GM18858 (cell line): ENCODE results near the gene C1D.
A peak's percentile ranks its signal among the peaks of the same experiment; 100 is the strongest.

Source experiments
- ATAC-seq: cut with Tn5 transposase; IDR thresholded peaks from one replicate; pipeline ENCODE4 v1.9.1; 2021; ENCODE audit not compliant: unreplicated experiment

The C1D gene

GRCh38 chr2:68059784-68060525, 2.8 kb downstream of the C1D start:
- no peak for ATAC-seq

- no peak for ATAC-seq
Observed at GRCh38 chr2:68057658-68058396, 5.0 kb downstream of the C1D start.

GRCh38 chr2:68052717-68053422, 9.9 kb downstream of the C1D start:
- no peak for ATAC-seq

GRCh38 chr2:68050353-68050752, 12.5 kb downstream of the C1D start:
- no peak for ATAC-seq

- no peak for ATAC-seq
Observed at GRCh38 chr2:68046642-68047240, 16.1 kb downstream of the C1D start.

- no peak for ATAC-seq
Observed at GRCh38 chr2:68046224-68046623, 16.6 kb downstream of the C1D start.

- no peak for ATAC-seq
Observed at GRCh38 chr2:68045342-68045741, 17.5 kb downstream of the C1D start.

- no peak for ATAC-seq
Observed at GRCh38 chr2:68044099-68044498, 18.7 kb downstream of the C1D start.

- no peak for ATAC-seq
Observed at GRCh38 chr2:68043695-68044094, 19.1 kb downstream of the C1D start.

GRCh38 chr2:68043032-68043431, 19.8 kb downstream of the C1D start:
- no peak for ATAC-seq

- ATAC-seq, result no peak
Observed at GRCh38 chr2:68041704-68042245, 21.0 kb downstream of the C1D start.

- ATAC-seq, result no peak
Observed at GRCh38 chr2:68040078-68040477, 22.7 kb downstream of the C1D start.

- ATAC-seq, result no peak
Observed at GRCh38 chr2:68039317-68039716, 23.5 kb downstream of the C1D start.

GRCh38 chr2:68032702-68033101, 30.1 kb downstream of the C1D start:
- no peak for ATAC-seq

GRCh38 chr2:68031542-68032160, 31.2 kb downstream of the C1D start:
- ATAC-seq, result peak; percentile 86

- ATAC-seq, result no peak
Observed at GRCh38 chr2:68031043-68031442, 31.8 kb downstream of the C1D start.

GRCh38 chr2:68030529-68030928, 32.3 kb downstream of the C1D start:
- no peak for ATAC-seq

GRCh38 chr2:68027959-68028358, 34.8 kb downstream of the C1D start:
- no peak for ATAC-seq

GRCh38 chr2:68024450-68024849, 38.4 kb downstream of the C1D start:
- no peak for ATAC-seq

- ATAC-seq, result no peak
Observed at GRCh38 chr2:68023904-68024303, 38.9 kb downstream of the C1D start.

- ATAC-seq, result no peak
Observed at GRCh38 chr2:68018727-68019126, 44.1 kb downstream of the C1D start.
